Epidermal melanocyte (primary cell): ENCODE results near the gene SP8.

Source experiments
- DNase-seq: peaks from one replicate; pipeline ENCODE4 v3.0.0; 2011; ENCODE audit warnings: low spot score; ENCODE audit not compliant: insufficient read length

SP8 gene

GRCh38 chr7:20776214-20776911 lies 10.3 kb downstream of the SP8 start:
- DNase-seq = no peak

- DNase-seq = no peak
Observed at GRCh38 chr7:20754001-20754400, 32.7 kb downstream of the SP8 start.

GRCh38 chr7:20749906-20750305 lies 36.8 kb downstream of the SP8 start:
- DNase-seq = no peak

GRCh38 chr7:20748853-20749252 lies 37.8 kb downstream of the SP8 start:
- no peak for DNase-seq

GRCh38 chr7:20747001-20747400 lies 39.7 kb downstream of the SP8 start:
- DNase-seq = no peak

DNA sequence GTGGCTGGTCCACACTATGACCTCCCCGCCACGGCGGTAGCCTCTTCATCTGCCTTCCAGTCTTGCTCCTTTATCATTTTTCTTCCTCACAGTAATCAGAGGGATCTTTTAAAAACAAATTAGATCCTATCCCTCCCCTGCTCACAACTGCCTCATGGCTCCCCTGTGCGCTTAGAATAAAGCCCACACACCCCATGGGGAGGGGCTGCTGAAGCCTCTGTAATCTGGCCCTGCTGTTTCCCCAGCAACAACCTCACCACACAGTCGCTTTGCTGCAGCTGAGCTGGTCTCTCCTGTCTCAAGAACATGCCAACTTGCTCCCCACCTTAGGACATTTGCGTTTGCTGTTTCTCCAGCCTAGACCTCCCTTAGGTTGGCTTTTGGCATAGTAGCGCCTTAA lies 41.0 kb downstream of the SP8 start:
- DNase-seq = no peak

DNA sequence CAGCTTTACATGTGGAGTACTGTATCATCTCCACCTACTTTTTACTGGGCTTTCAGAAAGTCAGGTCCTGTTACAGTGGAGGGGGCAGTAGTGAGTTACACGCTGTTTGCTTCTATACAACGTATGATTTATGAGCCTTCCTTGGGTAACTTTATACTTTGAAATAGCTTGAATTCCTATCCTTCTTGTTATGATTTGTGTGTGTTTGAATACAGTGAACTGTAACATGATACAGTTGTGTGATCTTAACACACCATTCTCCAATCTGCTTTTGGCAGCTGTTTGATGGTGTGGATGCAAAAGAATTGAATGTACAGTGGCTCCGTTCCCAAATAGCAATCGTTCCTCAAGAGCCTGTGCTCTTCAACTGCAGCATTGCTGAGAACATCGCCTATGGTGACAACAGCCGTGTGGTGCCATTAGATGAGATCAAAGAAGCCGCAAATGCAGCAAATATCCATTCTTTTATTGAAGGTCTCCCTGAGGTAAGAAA lies 41.7 kb downstream of the SP8 start:
- DNase-seq = no peak

GRCh38 chr7:20742913-20743312 lies 43.8 kb downstream of the SP8 start:
- DNase-seq = no peak

DNA sequence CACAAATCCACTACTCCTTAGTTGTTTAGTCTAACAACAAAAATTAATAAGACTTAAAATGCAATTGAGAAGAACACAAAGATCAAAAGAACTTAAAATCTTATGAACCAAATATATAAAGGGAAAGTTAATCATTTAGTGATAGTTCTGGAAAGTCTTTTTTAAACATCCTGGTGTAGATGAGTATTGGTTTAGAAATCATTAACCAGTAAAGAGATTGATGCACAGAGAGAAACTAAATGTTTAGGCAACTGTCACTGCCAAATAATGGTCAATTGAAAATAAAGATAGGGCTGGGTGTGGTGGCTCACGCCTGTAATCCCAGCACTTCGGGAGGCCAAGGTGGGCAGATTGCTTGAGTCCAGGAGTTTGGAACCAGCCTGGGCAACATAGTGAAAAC lies 44.9 kb downstream of the SP8 start:
- DNase-seq = no peak

DNA sequence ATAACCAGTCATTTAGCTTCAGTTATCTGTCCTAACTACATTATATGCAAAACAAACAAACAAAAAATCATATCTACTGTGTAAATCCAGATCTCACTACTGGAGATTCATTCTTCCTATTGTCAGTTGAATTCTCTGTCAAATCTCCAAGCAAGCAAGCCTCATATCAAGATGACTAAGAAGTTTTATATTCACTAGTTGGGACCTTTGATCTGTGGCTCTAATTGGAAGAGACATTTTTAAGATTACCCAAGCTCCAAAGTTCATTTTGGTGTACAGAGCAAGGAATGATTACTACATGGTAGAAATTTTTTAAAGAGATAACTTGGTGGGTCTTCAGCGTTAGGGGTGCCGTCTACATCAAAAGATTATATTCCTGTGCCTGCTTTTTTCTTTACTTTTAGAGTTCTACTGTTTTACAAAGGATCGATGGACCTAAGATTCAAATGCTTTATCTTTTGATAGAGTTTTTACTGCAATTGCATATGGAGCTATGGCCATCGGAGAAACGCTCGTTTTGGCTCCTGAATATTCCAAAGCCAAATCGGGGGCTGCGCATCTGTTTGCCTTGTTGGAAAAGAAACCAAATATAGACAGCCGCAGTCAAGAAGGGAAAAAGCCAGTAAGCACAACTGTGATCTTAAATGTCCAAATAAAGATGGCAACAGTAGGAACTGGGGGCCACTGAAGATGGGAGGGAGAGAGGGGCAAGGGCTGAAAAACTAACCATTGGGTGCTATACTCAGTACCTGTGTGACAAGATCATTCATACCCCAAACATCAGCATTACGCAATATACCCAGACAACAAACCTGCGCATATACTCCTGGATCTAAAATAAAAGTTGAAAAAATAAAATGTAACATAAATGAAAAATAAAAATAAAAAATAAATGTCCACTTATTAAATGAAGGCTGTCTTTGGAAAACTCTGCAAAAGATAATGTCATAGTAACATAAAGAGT lies 47.9 kb downstream of the SP8 start:
- no peak for DNase-seq

DNA sequence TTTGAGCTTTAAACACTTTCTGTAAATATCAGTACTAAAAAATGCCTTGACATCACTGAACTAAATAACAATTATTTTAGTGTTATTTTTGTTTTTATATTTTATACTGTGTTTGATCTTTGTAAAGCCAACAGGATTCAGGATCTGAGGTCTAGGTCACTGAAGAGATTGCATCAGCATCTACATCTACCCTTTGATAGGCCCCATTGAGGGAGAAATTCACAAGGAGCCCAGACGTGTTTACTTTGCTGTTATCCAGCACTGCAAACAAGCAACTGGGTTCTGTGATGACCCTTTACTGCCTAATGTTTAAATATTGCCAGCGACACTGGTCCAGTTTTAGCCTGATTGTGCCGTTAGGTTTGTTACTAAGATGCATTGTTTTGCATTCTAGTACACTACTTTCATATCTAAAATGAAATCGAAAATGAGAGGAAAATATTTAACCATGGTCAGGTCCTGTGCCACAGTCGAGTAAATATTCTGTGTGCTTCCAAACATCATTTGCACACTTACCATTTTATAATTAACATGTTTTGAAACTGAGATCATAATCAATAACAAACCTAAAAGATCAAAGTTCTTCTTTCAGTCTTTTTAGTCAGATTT lies 48.7 kb downstream of the SP8 start:
- DNase-seq = no peak

GRCh38 chr7:20735346-20736065 lies 51.2 kb downstream of the SP8 start:
- no peak for DNase-seq
